Measurements from ENCODE around the gene TOR1AIP2.

Gene TOR1AIP2

DNA sequence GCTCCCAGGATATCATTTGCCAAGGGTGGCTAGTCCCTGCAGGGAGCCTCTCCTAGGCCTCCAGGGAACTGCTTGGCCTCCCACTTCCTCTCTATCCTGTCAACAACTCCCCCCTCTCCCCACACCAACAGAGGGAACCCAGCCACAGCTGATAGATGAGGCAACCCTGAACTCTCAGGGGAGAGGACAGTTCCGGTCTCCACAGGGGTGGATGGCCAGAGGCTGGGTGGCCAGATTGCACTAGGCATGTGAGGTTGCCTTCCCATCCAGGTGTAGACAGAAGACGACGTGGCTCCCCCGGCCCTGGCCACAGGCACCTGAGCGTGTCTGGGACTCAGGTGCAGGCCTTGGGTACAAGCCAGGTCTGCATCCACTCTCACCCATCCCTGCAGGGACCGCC lies 53.3 kb downstream of the TOR1AIP2 start:
- Histone ChIP-seq H3K27ac (ENCODE audit: low read length) (no peak overlapping the region), H3K4me2 (ENCODE audit: low read length) (no peak overlapping the region)

DNA sequence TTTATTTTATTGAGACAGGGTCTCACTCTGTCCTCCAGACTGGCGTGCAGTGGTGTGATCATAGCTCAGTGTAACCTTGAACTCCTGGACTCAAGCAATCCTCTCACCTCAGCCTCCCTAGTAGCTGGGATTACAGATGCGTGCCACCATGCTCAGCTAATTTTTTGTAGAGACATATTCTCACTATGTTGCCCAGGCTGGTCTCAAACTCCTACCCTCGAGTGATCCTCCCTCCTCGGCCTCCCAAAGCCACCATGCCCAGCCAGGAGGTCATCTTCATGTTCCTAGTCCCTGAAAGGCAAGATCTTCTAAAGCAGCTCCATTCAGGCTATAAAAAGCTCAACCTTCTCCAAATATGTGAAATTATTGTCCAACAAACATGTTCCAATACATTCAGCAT lies 53.9 kb downstream of the TOR1AIP2 start:
- no peaks in the 10 kb centered on the region for H3K79me2 ChIP-seq (ENCODE audit: low read length)
- H3K9me3 ChIP-seq (ENCODE audit: insufficient read depth, low read length), result no peaks in the 10 kb centered on the region
- H3K4me2 ChIP-seq (ENCODE audit: low read length), result no peak overlapping the region
- H3K4me3 ChIP-seq (ENCODE audit: low read length), result no peak overlapping the region
- H3K9ac ChIP-seq (ENCODE audit: low read length), result no peak overlapping the region
- H3K4me1 ChIP-seq (ENCODE audit: low read length), result no peaks in the 10 kb centered on the region
- no peaks in the 10 kb centered on the region for H3K36me3 ChIP-seq (replicated peaks; ENCODE audit: low read depth, low read length)
- no peaks in the 10 kb centered on the region for H4K20me1 ChIP-seq (ENCODE audit: insufficient read depth, low read length)
- no peaks in the 10 kb centered on the region for H3K27me3 ChIP-seq (ENCODE audit: low read depth, low read length)
- H2AFZ ChIP-seq (ENCODE audit: low read depth, low read length), result no peak overlapping the region
- no peak overlapping the region for H3K27ac ChIP-seq (ENCODE audit: low read length)
- no peak for TF ChIP-seq EZH2phosphoT487 (IDR thresholded peaks at IDR 0.05; ENCODE audit: low read depth)
- TF ChIP-seq, protein P1, sequence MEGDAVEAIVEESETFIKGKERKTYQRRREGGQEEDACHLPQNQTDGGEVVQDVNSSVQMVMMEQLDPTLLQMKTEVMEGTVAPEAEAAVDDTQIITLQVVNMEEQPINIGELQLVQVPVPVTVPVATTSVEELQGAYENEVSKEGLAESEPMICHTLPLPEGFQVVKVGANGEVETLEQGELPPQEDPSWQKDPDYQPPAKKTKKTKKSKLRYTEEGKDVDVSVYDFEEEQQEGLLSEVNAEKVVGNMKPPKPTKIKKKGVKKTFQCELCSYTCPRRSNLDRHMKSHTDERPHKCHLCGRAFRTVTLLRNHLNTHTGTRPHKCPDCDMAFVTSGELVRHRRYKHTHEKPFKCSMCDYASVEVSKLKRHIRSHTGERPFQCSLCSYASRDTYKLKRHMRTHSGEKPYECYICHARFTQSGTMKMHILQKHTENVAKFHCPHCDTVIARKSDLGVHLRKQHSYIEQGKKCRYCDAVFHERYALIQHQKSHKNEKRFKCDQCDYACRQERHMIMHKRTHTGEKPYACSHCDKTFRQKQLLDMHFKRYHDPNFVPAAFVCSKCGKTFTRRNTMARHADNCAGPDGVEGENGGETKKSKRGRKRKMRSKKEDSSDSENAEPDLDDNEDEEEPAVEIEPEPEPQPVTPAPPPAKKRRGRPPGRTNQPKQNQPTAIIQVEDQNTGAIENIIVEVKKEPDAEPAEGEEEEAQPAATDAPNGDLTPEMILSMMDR (IDR thresholded peaks at IDR 0.05; ENCODE audit: low read depth, low read length), result no peak

More for the DNA sequence above, 53.3 kb downstream of the TOR1AIP2 start:
- no peak overlapping the region for H3K9ac ChIP-seq (ENCODE audit: low read length)
- H3K4me3 ChIP-seq (ENCODE audit: low read length), result no peak overlapping the region
- H3K4me1 ChIP-seq (ENCODE audit: low read length), result no peaks in the 10 kb centered on the region
- no peaks in the 10 kb centered on the region for H4K20me1 ChIP-seq (ENCODE audit: insufficient read depth, low read length)
- H3K27me3 ChIP-seq (ENCODE audit: low read depth, low read length), result no peaks in the 10 kb centered on the region
- no peaks in the 10 kb centered on the region for H3K36me3 ChIP-seq (replicated peaks; ENCODE audit: low read depth, low read length)
- no peaks in the 10 kb centered on the region for H3K9me3 ChIP-seq (ENCODE audit: insufficient read depth, low read length)
- H2AFZ ChIP-seq (ENCODE audit: low read depth, low read length), result no peak overlapping the region
- TF ChIP-seq, protein P1 (IDR thresholded peaks at IDR 0.05; ENCODE audit: low read depth, low read length), result no peak
- no peak for TF ChIP-seq EZH2phosphoT487 (IDR thresholded peaks at IDR 0.05; ENCODE audit: low read depth)
- no peaks in the 10 kb centered on the region for H3K79me2 ChIP-seq (ENCODE audit: low read length)

DNA sequence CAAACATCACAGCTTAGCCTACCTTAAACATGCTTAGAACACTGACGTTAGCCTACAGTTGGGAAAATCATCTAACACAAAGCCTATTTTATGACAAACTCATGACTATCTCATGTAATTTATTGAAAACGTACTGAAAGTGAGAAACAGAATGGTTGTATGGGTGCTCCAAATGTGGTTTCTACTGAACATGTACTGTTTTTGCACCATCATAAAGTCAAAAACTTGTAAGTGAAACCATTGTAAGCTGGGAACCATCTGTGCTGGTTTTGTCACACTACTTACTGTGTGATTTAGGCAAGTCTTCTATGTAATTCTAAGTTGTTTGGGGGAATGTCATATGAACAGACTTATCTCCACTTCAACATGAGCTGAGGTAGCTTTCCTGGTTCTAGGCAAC lies 55.5 kb downstream of the TOR1AIP2 start:
- no peaks in the 10 kb centered on the region for H4K20me1 ChIP-seq (ENCODE audit: insufficient read depth, low read length)
- no peak overlapping the region for H3K4me2 ChIP-seq (ENCODE audit: low read length)
- no peak overlapping the region for H2AFZ ChIP-seq (ENCODE audit: low read depth, low read length)
- TF ChIP-seq EZH2phosphoT487 (IDR thresholded peaks at IDR 0.05; ENCODE audit: low read depth), result no peak
- TF ChIP-seq, protein P1 (IDR thresholded peaks at IDR 0.05; ENCODE audit: low read depth, low read length), result no peak
- no peak overlapping the region for H3K4me3 ChIP-seq (ENCODE audit: low read length)
- no peaks in the 10 kb centered on the region for H3K27me3 ChIP-seq (ENCODE audit: low read depth, low read length)
- H3K79me2 ChIP-seq (ENCODE audit: low read length), result no peaks in the 10 kb centered on the region
- H3K36me3 ChIP-seq (replicated peaks; ENCODE audit: low read depth, low read length), result no peaks in the 10 kb centered on the region
- no peak overlapping the region for H3K27ac ChIP-seq (ENCODE audit: low read length)
- no peaks in the 10 kb centered on the region for H3K4me1 ChIP-seq (ENCODE audit: low read length)
- no peak overlapping the region for H3K9ac ChIP-seq (ENCODE audit: low read length)
- H3K9me3 ChIP-seq (ENCODE audit: insufficient read depth, low read length), result no peaks in the 10 kb centered on the region

DNA sequence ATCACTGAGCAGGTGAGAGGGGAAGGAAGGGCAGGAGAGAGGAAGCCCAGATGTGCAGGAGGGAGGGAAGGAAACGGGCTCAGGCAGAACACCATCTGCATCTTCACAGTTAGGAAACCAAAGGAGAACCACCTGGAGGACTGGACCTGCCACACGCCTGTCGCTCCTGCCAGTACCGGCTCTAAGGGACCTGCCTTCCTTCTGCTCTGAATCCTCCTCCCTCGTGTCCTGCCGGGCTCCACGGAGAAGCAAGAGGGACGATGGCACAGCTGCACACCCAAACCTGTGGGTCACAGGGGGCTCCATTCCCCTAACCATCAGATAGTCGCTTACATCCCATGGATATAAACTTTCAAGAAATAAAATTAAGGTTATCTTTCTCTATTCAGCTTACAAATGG lies 56.1 kb downstream of the TOR1AIP2 start:
- no peaks in the 10 kb centered on the region; the same call in 1 of the 2 replicates for H3K27me3 ChIP-seq (ENCODE audit: low read depth, low read length)
- H3K9me3 ChIP-seq (ENCODE audit: insufficient read depth, low read length), result no peaks in the 10 kb centered on the region
- no peaks in the 10 kb centered on the region for H3K79me2 ChIP-seq (ENCODE audit: low read length)
- H3K9ac ChIP-seq (ENCODE audit: low read length), result no peak overlapping the region
- no peak for TF ChIP-seq EZH2phosphoT487 (IDR thresholded peaks at IDR 0.05; ENCODE audit: low read depth)
- TF ChIP-seq, protein P1 (IDR thresholded peaks at IDR 0.05; ENCODE audit: low read depth, low read length), result no peak
- no peaks in the 10 kb centered on the region for H3K4me1 ChIP-seq (ENCODE audit: low read length)
- H3K36me3 ChIP-seq (replicated peaks; ENCODE audit: low read depth, low read length), result no peaks in the 10 kb centered on the region
- no peak overlapping the region for H3K4me2 ChIP-seq (ENCODE audit: low read length)
- H3K4me3 ChIP-seq (ENCODE audit: low read length), result no peak overlapping the region
- H2AFZ ChIP-seq (ENCODE audit: low read depth, low read length), result no peak overlapping the region
- no peak overlapping the region for H3K27ac ChIP-seq (ENCODE audit: low read length)
- no peaks in the 10 kb centered on the region for H4K20me1 ChIP-seq (ENCODE audit: insufficient read depth, low read length)
